Measurements from ENCODE around the gene VWCE.
"Not testable (repeated sequence)": the region's sequence is repeated elsewhere in the genome, so short reads cannot be mapped to it uniquely, and the experiment has no call there.

DNA sequence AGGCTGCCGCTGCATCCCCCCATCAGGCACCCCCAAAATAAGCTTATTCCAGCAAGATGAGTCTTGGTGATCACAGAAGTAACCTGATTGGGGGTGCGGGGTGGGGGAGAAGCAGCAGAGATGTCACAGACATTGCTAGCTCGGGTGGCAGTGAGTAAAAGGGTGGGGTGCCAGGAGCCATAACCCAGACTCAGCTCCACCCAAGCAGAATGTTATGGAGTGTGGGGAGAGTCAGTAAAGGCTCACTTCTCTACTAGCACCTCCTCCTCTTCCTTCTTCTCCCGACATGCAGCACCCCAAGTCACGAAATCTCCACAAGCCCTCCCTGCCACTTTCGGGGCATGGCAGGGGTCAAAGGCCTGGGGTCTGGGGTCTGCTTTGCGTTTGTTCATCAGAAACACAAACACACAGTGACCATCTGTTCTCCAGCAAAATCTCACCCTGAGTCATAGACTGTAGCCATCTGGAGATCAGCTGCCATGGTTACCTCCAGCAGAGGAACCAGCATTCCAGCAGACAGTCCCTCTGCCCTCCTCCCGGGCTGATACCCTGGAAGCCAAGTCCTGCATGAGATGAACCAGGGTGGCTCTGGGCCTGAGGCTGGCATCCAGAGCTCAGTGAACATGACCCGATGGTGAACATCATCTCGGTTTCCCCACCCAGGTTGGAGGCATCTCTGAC is 68.5 kb downstream of the VWCE start:
- TF ChIP-seq, protein P1, sequence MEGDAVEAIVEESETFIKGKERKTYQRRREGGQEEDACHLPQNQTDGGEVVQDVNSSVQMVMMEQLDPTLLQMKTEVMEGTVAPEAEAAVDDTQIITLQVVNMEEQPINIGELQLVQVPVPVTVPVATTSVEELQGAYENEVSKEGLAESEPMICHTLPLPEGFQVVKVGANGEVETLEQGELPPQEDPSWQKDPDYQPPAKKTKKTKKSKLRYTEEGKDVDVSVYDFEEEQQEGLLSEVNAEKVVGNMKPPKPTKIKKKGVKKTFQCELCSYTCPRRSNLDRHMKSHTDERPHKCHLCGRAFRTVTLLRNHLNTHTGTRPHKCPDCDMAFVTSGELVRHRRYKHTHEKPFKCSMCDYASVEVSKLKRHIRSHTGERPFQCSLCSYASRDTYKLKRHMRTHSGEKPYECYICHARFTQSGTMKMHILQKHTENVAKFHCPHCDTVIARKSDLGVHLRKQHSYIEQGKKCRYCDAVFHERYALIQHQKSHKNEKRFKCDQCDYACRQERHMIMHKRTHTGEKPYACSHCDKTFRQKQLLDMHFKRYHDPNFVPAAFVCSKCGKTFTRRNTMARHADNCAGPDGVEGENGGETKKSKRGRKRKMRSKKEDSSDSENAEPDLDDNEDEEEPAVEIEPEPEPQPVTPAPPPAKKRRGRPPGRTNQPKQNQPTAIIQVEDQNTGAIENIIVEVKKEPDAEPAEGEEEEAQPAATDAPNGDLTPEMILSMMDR (optimal IDR thresholded peaks at IDR 0.05 in 1 of 3, IDR thresholded peaks at IDR 0.05 in 1 of 3, conservative IDR thresholded peaks at IDR 0.05 in 1 of 3; ENCODE audit: extremely low read depth in 1 of 3, insufficient read depth in 2 of 3, low read length in 3 of 3), result not testable (repeated sequence)
- TF ChIP-seq EZH2 (IDR thresholded peaks at IDR 0.05; ENCODE audit: low read length), result not testable (repeated sequence)

All from keratinocyte (primary cell).